ENCODE data around the gene MRNIP. TPM values are rescaled to one million over a fixed set of nuclear protein-coding genes. Genes with fewer than 3 reads are reported as not detected.

The MRNIP gene
- total RNA-seq, 4 donors from 2014 or later = 17.9 to 50.6 (median 34.3) TPM

GRCh38 chr5:179834120-179834519, 24.5 kb downstream of the MRNIP start:
- 100% methylated on average over 3 of the region's 8 CpGs; no CpG with 5 or more reads in 1 of the 2 donors for WGBS, 2 donors (ENCODE audit: low coverage in 1 of 2)

GRCh38 chr5:179833709-179834070, 24.9 kb downstream of the MRNIP start:
- Histone ChIP-seq H3K36me3 (peaks cover 0 to 98% of the 10 kb centered on the region in 2 donors), H3K9me3 (no peaks in the 10 kb centered on the region), H3K27me3 (no peaks in the 10 kb centered on the region), H3K27ac (peak overlapping the region in 1 of 4 donors; percentile 9), H3K4me3 (no peak overlapping the region), H3K4me1 (peaks cover 0 to 64% (median 3%) of the 10 kb centered on the region in 3 donors)
- WGBS, 2 donors (ENCODE audit: low coverage in 1 of 2) = 95 to 100% methylated on average over 1 to 2 of the region's 3 CpGs
- TF ChIP-seq CTCF (IDR thresholded peaks at IDR 0.05) (no peak), EP300 (IDR thresholded peaks at IDR 0.05) (no peak), POLR2A (IDR thresholded peaks at IDR 0.05) (no peak), POLR2AphosphoS5 (IDR thresholded peaks at IDR 0.05) (no peak)
- no peak for ATAC-seq

More at GRCh38 chr5:179834120-179834519, 24.5 kb downstream of the MRNIP start:
- Histone ChIP-seq H3K36me3 (peaks cover 0 to 98% of the 10 kb centered on the region in 2 donors), H3K4me1 (peaks cover 0 to 60% (median 3%) of the 10 kb centered on the region in 3 donors), H3K4me3 (no peak overlapping the region), H3K27me3 (no peaks in the 10 kb centered on the region), H3K9me3 (no peaks in the 10 kb centered on the region), H3K27ac (peak overlapping the region in 1 of 4 donors; percentile 9)
- ATAC-seq = no peak
- no peak for TF ChIP-seq POLR2AphosphoS5 (IDR thresholded peaks at IDR 0.05)

- Histone ChIP-seq H3K27me3 (no peaks in the 10 kb centered on the region), H3K4me1 (peaks cover 0 to 69% (median 3%) of the 10 kb centered on the region in 3 donors), H3K4me3 (no peak overlapping the region), H3K36me3 (peaks cover 0 to 98% of the 10 kb centered on the region in 2 donors), H3K9me3 (no peaks in the 10 kb centered on the region), H3K27ac (peak overlapping the region in 1 of 4 donors; percentile 9)
- peak; percentile 15 for TF ChIP-seq POLR2AphosphoS5 (IDR thresholded peaks at IDR 0.05)
- no peak for TF ChIP-seq CTCF (IDR thresholded peaks at IDR 0.05)
- no peak for TF ChIP-seq EP300 (IDR thresholded peaks at IDR 0.05)
- no peak for TF ChIP-seq POLR2A (IDR thresholded peaks at IDR 0.05)
- ATAC-seq = no peak
- WGBS, 2 donors (ENCODE audit: low coverage in 1 of 2) = 60 to 92% methylated on average over 1 to 2 of the region's 23 CpGs
These were observed 25.4 kb downstream of the MRNIP start for GRCh38 chr5:179833056-179833708.

GRCh38 chr5:179832039-179832745, 26.4 kb downstream of the MRNIP start:
- H3K27ac ChIP-seq = peak overlapping the region in 1 of 4 donors; percentile 14

More at GRCh38 chr5:179832039-179832745, 26.4 kb downstream of the MRNIP start:
- Histone ChIP-seq H3K4me3 (no peak overlapping the region), H3K9me3 (no peaks in the 10 kb centered on the region), H3K27me3 (no peaks in the 10 kb centered on the region), H3K4me1 (peaks cover 0 to 79% (median 3%) of the 10 kb centered on the region in 3 donors), H3K36me3 (peaks cover 0 to 98% of the 10 kb centered on the region in 2 donors)
- 87 to 100% methylated on average over 1 to 11 of the region's 20 CpGs for WGBS, 2 donors (ENCODE audit: low coverage in 1 of 2)
- TF ChIP-seq POLR2AphosphoS5 (IDR thresholded peaks at IDR 0.05) = no peak
- no peak for TF ChIP-seq CTCF (IDR thresholded peaks at IDR 0.05)
- TF ChIP-seq EP300 (IDR thresholded peaks at IDR 0.05) = no peak
- TF ChIP-seq POLR2A (IDR thresholded peaks at IDR 0.05) = no peak
- ATAC-seq = no peak

All from gastroesophageal sphincter (tissue), 4 donors.